Activated B cell treated with CpG ODN at 0.5 μM for 24 hours (primary cell): ENCODE data around the gene RNF146. TPM values are rescaled to one million over a fixed set of nuclear protein-coding genes. Genes with fewer than 3 reads are reported as not detected.
"Not testable (repeated sequence)": the region's sequence is repeated elsewhere in the genome, so short reads cannot be mapped to it uniquely, and the experiment has no call there.

Experiments used
- ATAC-seq: fragments of 200-7000 bp; cut with Tn5 transposase; one replicate; pipeline ENCODE4 v1.10.0; 2021; ENCODE audit warnings: low read depth, mild to moderate bottlenecking, moderate library complexity
- CTCF ChIA-PET: fragments of 350-600 bp; sonication (Branson Sonifier 250); formaldehyde crosslinking; loops from one replicate; lab custom pipeline; 2021; ENCODE audit warnings: antibody characterized with exemption; lab: Charles Lee
- POLR2A ChIA-PET: fragments of 350-600 bp; sonication (Branson Sonifier 250); formaldehyde crosslinking; loops from one replicate; lab custom pipeline; 2021; ENCODE audit warnings: antibody characterized with exemption; lab: Charles Lee
- DNase-seq: peaks from one replicate; pipeline ENCODE4 v3.0.0; 2022
- H3K27ac Mint-ChIP-seq: one replicate; pipeline ENCODE4 v1.8.0; 2020; ENCODE audit warnings: mixed read lengths
- H3K27me3 Mint-ChIP-seq: one replicate; pipeline ENCODE4 v1.8.0; 2021; ENCODE audit warnings: mixed read lengths
- H3K36me3 Mint-ChIP-seq: one replicate; pipeline ENCODE4 v1.8.0; 2021; ENCODE audit warnings: low read depth, mixed read lengths
- H3K4me1 Mint-ChIP-seq: one replicate; pipeline ENCODE4 v1.8.0; 2021; ENCODE audit warnings: mixed read lengths
- H3K4me3 Mint-ChIP-seq: one replicate; pipeline ENCODE4 v1.8.0; 2020; ENCODE audit warnings: mild to moderate bottlenecking, mixed read lengths
- H3K9me3 Mint-ChIP-seq: one replicate; pipeline ENCODE4 v1.8.0; 2020; ENCODE audit warnings: mixed read lengths
- intact Hi-C: fragments of 100-400 bp; cut with micrococcal nuclease; formaldehyde crosslinking; loops from one replicate; pipeline ENCODE4 v1.15.1; 2024
- total RNA-seq: library from RNA; stranded (reverse); gene quantifications from 2 replicates; pipeline ENCODE4 v1.2.3, GENCODE V29; 2022
- TF ChIP-seq, protein P1 (sequence below): fragments of 200-600 bp; IDR thresholded peaks from one replicate; pipeline ENCODE4 v1.8.0; 2022; ENCODE audit warnings: antibody characterized with exemption, mild to moderate bottlenecking

Gene RNF146, protein sequence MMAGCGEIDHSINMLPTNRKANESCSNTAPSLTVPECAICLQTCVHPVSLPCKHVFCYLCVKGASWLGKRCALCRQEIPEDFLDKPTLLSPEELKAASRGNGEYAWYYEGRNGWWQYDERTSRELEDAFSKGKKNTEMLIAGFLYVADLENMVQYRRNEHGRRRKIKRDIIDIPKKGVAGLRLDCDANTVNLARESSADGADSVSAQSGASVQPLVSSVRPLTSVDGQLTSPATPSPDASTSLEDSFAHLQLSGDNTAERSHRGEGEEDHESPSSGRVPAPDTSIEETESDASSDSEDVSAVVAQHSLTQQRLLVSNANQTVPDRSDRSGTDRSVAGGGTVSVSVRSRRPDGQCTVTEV
- total RNA-seq: 32.9 and 35.3 TPM in 2 replicates

DNA sequence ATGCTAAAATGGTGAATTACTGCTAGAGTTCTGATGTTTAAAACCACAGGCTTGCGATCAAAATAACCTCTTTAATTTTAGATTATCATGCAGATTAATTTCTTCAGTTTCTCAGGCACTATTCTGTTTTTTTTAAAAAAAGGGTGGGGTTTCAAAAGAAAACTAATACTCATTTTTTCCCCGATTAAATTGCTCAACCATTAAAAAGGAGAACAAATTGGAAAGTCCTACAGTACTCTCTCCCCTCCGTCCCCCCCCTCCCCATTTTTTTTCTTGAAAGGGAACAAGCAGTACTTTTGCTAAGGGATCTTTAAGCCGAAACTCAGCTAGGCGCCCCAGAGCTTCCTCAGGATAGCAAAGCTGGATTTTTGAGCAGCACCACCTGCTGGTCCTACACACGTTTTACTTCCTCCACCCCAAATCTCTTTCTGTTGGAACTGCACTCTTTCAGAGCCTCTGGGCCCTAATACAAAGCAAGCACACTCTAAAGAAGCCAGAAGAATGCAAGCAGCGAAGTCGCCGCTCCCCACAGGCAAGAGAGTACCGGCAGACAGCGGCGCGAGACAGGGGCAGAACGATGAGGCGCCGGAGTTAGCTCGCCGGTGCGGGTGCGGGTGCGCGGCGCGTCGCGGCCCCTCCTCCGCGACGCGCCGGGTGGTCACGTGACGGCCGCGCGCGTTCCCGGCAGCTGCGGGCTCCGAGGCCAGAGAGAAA is at the start of gene RNF146:
Gene RNF146 (plus strand): TSS at position 687 of the 714 bp plus-strand sequence. CDS start 13,475 bp downstream, outside the sequence.
- Mint-ChIP-seq H3K4me1 (peaks cover 38% of the 10 kb centered on the region), H3K4me3 (peak within 1 kb of the TSS; percentile 93), H3K36me3 (peaks cover 14% of the 10 kb centered on the region), H3K9me3 (no peaks in the 10 kb centered on the region), H3K27ac (peak within 1 kb of the TSS; percentile 98), H3K27me3 (no peaks in the 10 kb centered on the region)
- intact Hi-C loops: loop anchor here (1.0 to 5.0 kb wide), 8 partner anchors 24 to 1964 kb away; partner anchors contain the start of genes CENPW, ECHDC1 and HDDC2
- TF ChIP-seq, protein P1, sequence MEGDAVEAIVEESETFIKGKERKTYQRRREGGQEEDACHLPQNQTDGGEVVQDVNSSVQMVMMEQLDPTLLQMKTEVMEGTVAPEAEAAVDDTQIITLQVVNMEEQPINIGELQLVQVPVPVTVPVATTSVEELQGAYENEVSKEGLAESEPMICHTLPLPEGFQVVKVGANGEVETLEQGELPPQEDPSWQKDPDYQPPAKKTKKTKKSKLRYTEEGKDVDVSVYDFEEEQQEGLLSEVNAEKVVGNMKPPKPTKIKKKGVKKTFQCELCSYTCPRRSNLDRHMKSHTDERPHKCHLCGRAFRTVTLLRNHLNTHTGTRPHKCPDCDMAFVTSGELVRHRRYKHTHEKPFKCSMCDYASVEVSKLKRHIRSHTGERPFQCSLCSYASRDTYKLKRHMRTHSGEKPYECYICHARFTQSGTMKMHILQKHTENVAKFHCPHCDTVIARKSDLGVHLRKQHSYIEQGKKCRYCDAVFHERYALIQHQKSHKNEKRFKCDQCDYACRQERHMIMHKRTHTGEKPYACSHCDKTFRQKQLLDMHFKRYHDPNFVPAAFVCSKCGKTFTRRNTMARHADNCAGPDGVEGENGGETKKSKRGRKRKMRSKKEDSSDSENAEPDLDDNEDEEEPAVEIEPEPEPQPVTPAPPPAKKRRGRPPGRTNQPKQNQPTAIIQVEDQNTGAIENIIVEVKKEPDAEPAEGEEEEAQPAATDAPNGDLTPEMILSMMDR: no peak
- POLR2A ChIA-PET: interaction anchor here (0.6 to 1.9 kb wide), 14 partner anchors 13 to 1485 kb away, joined by 3 to 18 read pairs (median 4); partner anchors contain the start of genes NCOA7 and TRMT11
- CTCF ChIA-PET: interaction anchor here (0.6 to 2.2 kb wide), 15 partner anchors 8 to 251 kb away, joined by 3 to 12 read pairs (median 5); partner anchors contain the start of gene ECHDC1
- peak; percentile 73 for ATAC-seq
- no peak for DNase-seq

DNA sequence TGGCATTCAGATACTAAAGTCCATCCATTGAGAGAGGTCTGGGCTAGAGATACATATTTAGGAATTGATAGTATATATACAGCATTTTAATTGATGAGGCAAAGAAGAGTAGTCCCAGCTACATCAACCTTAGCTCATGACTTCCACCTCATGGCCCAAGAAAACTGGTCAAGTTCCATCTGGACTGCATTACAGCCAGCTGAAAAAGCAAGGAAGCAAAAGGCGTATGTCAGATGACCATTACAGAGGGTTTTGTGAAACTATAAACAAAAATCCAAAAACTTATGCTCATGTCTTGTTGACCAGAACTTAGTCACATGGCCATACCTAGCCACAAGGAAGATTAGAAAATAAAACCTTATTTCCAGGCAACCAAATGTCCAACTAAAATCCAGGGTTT is 46.8 kb upstream of the RNF146 start:
- Mint-ChIP-seq H3K36me3 (no peaks in the 10 kb centered on the region), H3K27me3 (peaks cover 4% of the 10 kb centered on the region), H3K4me1 (no peaks in the 10 kb centered on the region), H3K9me3 (no peaks in the 10 kb centered on the region), H3K27ac (no peak overlapping the region), H3K4me3 (no peak overlapping the region)
- POLR2A ChIA-PET: no interaction called here
- DNase-seq (no peak), ATAC-seq (no peak)
- CTCF ChIA-PET: no interaction called here
- TF ChIP-seq, protein P1: no peak
- intact Hi-C loops: no loop called here

GRCh38 chr6:127221201-127221600 is 45.5 kb upstream of the RNF146 start:
- ATAC-seq: no peak
- ChIA-PET CTCF (no interaction called here), POLR2A (no interaction called here)
- Mint-ChIP-seq H3K27ac (no peak overlapping the region), H3K36me3 (no peaks in the 10 kb centered on the region), H3K27me3 (peaks cover 4% of the 10 kb centered on the region), H3K4me3 (no peak overlapping the region), H3K4me1 (no peaks in the 10 kb centered on the region), H3K9me3 (no peaks in the 10 kb centered on the region)
- intact Hi-C loops: no loop called here
- DNase-seq: no peak
- TF ChIP-seq, protein P1: no peak

DNA sequence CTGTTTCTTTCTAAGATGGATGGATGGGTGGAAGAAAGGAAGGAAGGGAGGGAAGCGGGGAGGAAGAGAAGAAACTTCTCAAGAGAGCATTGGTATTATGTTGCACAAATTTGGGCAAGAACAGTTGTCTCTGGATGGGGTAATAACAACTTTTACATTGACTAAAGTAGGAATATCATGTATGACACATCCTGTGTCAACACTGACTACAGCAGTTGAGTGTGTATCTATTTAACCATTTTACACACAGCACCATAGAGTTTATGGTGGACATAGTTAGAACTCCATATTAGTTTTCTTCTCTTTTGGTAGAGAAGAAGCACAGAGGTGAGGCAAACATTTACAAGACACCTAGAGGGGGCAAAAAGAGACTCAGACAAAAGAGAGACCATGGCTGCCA is 44.2 kb upstream of the RNF146 start:
- TF ChIP-seq, protein P1: no peak
- intact Hi-C loops: no loop called here
- Mint-ChIP-seq H3K36me3 (no peaks in the 10 kb centered on the region), H3K4me3 (no peak overlapping the region), H3K27ac (no peak overlapping the region), H3K9me3 (no peaks in the 10 kb centered on the region), H3K4me1 (no peaks in the 10 kb centered on the region), H3K27me3 (peaks cover 3% of the 10 kb centered on the region)
- ChIA-PET POLR2A (no interaction called here), CTCF (no interaction called here)
- no peak for ATAC-seq
- DNase-seq: no peak

GRCh38 chr6:127225497-127225896 is 41.2 kb upstream of the RNF146 start:
- DNase-seq: no peak
- Mint-ChIP-seq H3K27ac (no peak overlapping the region), H3K27me3 (peaks cover 9% of the 10 kb centered on the region)

DNA sequence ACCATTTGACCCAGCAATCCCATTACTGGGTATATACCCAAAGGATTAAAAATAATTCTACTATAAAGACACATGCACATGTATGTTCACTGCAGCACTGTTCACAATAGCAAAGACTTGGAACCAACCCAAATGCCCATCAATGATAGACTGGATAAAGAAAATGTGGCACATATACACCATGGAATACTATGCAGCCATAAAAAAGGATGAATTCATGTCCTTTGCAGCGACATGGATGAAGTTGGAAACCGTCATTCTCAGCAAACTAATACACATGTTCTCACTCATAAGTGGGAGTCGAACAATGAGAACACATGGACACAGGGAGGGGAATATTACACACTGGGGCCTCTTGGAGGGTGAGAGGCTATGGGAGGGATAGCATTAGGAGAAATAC is 32.8 kb upstream of the RNF146 start:
- DNase-seq, H3K4me3 Mint-ChIP-seq, H3K36me3 Mint-ChIP-seq, CTCF ChIA-PET, H3K27ac Mint-ChIP-seq, intact Hi-C loops, POLR2A ChIA-PET, H3K4me1 Mint-ChIP-seq, ATAC-seq: not testable (repeated sequence)
- Mint-ChIP-seq H3K9me3 (peaks cover 14% of the 10 kb centered on the region), H3K27me3 (peaks cover 11% of the 10 kb centered on the region)

More at GRCh38 chr6:127225497-127225896, 41.2 kb upstream of the RNF146 start:
- Mint-ChIP-seq H3K9me3 (no peaks in the 10 kb centered on the region), H3K36me3 (no peaks in the 10 kb centered on the region), H3K4me1 (no peaks in the 10 kb centered on the region), H3K4me3 (no peak overlapping the region)
- TF ChIP-seq, protein P1: no peak
- ChIA-PET CTCF (no interaction called here), POLR2A (no interaction called here)
- ATAC-seq: no peak
- intact Hi-C loops: no loop called here
